Gastroesophageal sphincter (tissue), 4 donors: ENCODE results near the gene CTSA. TPM values are rescaled to one million over a fixed set of nuclear protein-coding genes. Genes with fewer than 3 reads are reported as not detected.

Source experiments
- ATAC-seq: fragments of 150-250 bp; one replicate; pipeline ENCODE4 v1.9.1; 2016; ENCODE audit warnings: mild to moderate bottlenecking, moderate library complexity
- H3K27ac ChIP-seq, 4 donors: fragments of 200-600 bp; sonication (generic) in 3 of 4; 1 replicate in 3 of 4; 2 replicates in 1 of 4; pipeline ENCODE4 v1.5.1; 2016 to 2019
- H3K27me3 ChIP-seq: fragments of 200-600 bp; sonication (generic); one replicate; pipeline ENCODE4 v1.5.1; 2019
- H3K36me3 ChIP-seq, 2 donors: fragments of 200-600 bp; sonication (generic); one replicate each; pipeline ENCODE4 v1.5.1; 2019; ENCODE audit warnings: control low read depth in 1 of 2
- H3K4me1 ChIP-seq, 3 donors: fragments of 200-600 bp; sonication (generic); 1 replicate in 2 of 3; 2 replicates in 1 of 3; pipeline ENCODE4 v1.5.1; 2016 to 2019; ENCODE audit warnings: control low read depth in 2 of 3
- H3K4me3 ChIP-seq, 2 donors: fragments of 200-600 bp; sonication (generic); one replicate each; pipeline ENCODE4 v1.5.1; 2019; ENCODE audit warnings: mild to moderate bottlenecking in 1 of 2, moderate library complexity in 1 of 2
- H3K9me3 ChIP-seq, 3 donors: fragments of 200-600 bp; sonication (generic); one replicate each; pipeline ENCODE4 v1.5.1; 2017 to 2019; ENCODE audit warnings: control low read depth in 2 of 3
- EP300 ChIP-seq: sonication (generic); formaldehyde crosslinking; IDR thresholded peaks from one replicate; pipeline ENCODE4 v1.6.1; 2017; ENCODE audit warnings: antibody characterized with exemption, mild to moderate bottlenecking
- POLR2A ChIP-seq, 2 donors: fragments of 450-650 bp; IDR thresholded peaks; one replicate each; pipeline ENCODE4 v1.6.1; 2017; ENCODE audit warnings: antibody characterized with exemption in 2 of 2, mild to moderate bottlenecking in 2 of 2, moderate library complexity in 1 of 2
- POLR2AphosphoS5 ChIP-seq: sonication (generic); formaldehyde crosslinking; IDR thresholded peaks from one replicate; pipeline ENCODE4 v1.6.1; 2017; ENCODE audit warnings: antibody characterized with exemption
- whole genome bisulfite sequencing, 2 donors: methylation state at CpG; one replicate each; pipeline ENCODE4 v1.1.5; 2018; ENCODE audit warnings: low coverage in 1 of 2; 5-methylcytosine and 5-hydroxymethylcytosine counted together
- total RNA-seq, 4 donors: library from RNA; depleted of rRNA; stranded (reverse); fragments of >200 nt; gene quantifications; one replicate each; pipeline ENCODE4 v1.1.0, GENCODE V29; 2016
- TF ChIP-seq, protein P1 (sequence below), 4 experiments: fragments of 200-600 bp in 2 of 4; fragments of 450-650 bp in 2 of 4; sonication (generic) in 1 of 4; IDR thresholded peaks; one replicate each; pipeline ENCODE4 v1.5.1; 2017 to 2019; ENCODE audit warnings: antibody characterized with exemption in 4 of 4, mild to moderate bottlenecking in 2 of 4, moderate library complexity in 2 of 4

The CTSA gene
- total RNA-seq, 4 donors from 2014 or later = 36.4 to 73.0 (median 56.6) TPM

DNA sequence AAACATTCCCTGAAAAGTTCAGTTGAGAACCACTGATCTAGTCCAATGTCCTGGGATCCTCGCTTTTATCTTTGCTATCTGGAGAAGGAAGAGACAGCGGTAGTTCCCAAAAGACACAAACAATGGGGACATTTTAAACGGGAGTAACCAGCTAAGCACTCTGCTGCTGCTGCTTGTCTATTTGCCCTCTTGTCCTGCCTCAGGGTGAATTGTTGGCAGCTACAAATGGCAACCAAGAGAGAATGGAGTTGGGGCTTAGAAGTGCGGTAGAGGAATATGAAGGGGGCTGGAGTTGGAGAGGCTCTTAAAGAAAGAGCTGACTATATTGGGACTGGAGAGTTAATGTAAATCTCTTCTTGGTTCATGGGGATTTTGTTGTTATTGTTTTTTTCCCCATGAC, 16.6 kb upstream of the CTSA start:
- no peaks in the 10 kb centered on the region for H3K4me1 ChIP-seq

DNA sequence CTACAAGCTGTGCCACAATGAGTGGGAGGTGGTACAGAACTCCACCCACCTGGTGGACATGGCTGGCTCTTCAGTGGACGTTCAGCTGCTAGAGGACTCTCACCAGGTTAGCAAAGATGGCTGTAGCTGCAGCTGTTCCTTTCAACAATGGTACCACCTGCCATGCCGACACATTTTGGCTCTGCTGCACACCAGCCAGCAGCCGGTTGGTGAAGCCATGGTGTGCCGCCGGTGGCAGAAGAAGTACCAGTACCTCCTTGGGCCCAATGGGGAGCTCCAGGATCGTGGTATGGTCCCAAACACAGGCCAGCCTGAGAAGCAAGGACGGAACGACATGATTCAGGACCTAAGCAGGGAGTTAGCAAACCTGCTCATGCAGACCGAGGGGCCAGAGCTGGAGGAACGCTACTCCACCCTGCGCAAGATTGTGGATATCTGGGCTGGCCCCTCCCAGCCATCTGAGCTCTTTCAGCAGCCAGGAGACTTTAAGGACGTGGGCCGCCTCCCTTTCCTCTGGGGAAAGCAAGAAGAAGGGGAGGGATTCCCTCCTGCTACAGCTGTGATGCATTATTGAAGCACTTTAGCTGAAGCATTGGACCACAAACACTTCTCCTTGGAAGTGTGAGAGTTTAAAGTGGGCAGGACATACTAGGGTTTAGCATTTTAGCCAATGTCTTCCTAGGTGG, 12.9 kb upstream of the CTSA start:
- Histone ChIP-seq H3K27me3 (no peaks in the 10 kb centered on the region), H3K9me3 (no peaks in the 10 kb centered on the region), H3K4me3 (no peak overlapping the region), H3K27ac (peak overlapping the region in 2 of 4 donors; percentile 23 to 57), H3K4me1 (peaks cover 0 to 27% (median 6%) of the 10 kb centered on the region in 3 donors), H3K36me3 (peaks cover 0 to 34% of the 10 kb centered on the region in 2 donors)
- TF ChIP-seq, protein P1, sequence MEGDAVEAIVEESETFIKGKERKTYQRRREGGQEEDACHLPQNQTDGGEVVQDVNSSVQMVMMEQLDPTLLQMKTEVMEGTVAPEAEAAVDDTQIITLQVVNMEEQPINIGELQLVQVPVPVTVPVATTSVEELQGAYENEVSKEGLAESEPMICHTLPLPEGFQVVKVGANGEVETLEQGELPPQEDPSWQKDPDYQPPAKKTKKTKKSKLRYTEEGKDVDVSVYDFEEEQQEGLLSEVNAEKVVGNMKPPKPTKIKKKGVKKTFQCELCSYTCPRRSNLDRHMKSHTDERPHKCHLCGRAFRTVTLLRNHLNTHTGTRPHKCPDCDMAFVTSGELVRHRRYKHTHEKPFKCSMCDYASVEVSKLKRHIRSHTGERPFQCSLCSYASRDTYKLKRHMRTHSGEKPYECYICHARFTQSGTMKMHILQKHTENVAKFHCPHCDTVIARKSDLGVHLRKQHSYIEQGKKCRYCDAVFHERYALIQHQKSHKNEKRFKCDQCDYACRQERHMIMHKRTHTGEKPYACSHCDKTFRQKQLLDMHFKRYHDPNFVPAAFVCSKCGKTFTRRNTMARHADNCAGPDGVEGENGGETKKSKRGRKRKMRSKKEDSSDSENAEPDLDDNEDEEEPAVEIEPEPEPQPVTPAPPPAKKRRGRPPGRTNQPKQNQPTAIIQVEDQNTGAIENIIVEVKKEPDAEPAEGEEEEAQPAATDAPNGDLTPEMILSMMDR (IDR thresholded peaks at IDR 0.05) = no peak
- TF ChIP-seq POLR2AphosphoS5 (no peak), EP300 (no peak), POLR2A (IDR thresholded peaks at IDR 0.05) (no peak)
- 80% methylated on average over 2 of the region's 13 CpGs; no CpG with 5 or more reads in 1 of the 2 donors for WGBS, 2 donors
- ATAC-seq = peak; percentile 46

More for the DNA sequence above, 16.6 kb upstream of the CTSA start:
- no peaks in the 10 kb centered on the region for H3K27me3 ChIP-seq
- H3K36me3 ChIP-seq = peaks cover 0 to 31% of the 10 kb centered on the region in 2 donors
- TF ChIP-seq EP300 = no peak
- TF ChIP-seq POLR2A (IDR thresholded peaks at IDR 0.05) = no peak
- TF ChIP-seq, protein P1 (IDR thresholded peaks at IDR 0.05) = no peak
- TF ChIP-seq POLR2AphosphoS5 = no peak
- no peak overlapping the region for H3K4me3 ChIP-seq
- no peaks in the 10 kb centered on the region for H3K9me3 ChIP-seq
- H3K27ac ChIP-seq = no peak overlapping the region
- no peak for ATAC-seq
- 66 to 77% methylated on average over 3 to 4 of the region's 4 CpGs for WGBS, 2 donors

DNA sequence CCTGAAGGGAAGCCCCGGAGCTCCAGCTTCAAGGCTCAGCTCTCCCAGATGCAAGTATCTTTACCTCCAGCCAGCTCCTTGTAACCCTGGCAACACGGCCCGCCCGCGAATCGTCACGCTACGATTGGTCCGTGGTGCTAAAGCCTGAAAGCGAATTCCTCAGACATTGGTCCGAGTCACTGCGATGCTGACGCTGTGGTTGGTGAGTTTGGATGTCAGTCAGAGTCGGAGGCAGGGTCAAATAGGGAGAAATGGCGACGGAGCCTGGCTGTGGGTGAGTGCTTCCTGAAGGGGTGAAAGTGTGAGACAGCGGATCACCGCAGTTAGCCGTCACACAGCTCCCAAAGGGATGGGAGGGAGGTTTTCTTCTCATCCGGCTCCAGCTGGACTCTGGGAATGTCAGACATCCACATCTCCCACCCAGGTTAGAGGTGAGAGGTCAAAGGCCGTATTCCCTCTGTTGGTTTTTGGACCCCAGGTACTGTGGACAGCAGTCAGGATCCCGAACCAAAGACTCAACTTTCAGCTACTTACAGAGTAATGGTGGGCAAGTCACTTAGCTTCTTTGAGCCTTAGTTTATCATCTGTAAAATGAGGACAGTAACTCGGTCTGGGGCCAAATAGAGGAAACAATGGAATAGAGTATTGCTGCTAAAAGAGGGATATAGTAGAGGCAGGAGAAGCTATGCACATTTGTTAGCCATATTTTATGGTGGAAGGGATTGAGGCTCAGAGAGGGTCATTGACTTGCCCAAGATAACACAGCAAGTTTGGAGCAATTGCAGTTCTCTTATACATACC, 9.9 kb upstream of the CTSA start, which contains the start of gene ZSWIM1:
ZSWIM1 (plus strand) TSS at position 240 of the 801 bp plus-strand sequence. CDS start 1,366 bp downstream, outside the sequence.
- H3K27me3 ChIP-seq = no peaks in the 10 kb centered on the region
- H3K27ac ChIP-seq = peak within 1 kb of the TSS; percentile 88 to 91 (median 90)
- 0 to 1% methylated on average over 10 to 14 of the region's 23 CpGs for WGBS, 2 donors
- TF ChIP-seq EP300 = no peak
- peak; percentile 67 for TF ChIP-seq POLR2AphosphoS5
- TF ChIP-seq, protein P1 (IDR thresholded peaks at IDR 0.05) = peak in 1 of 4 experiments; percentile 6
- TF ChIP-seq POLR2A (IDR thresholded peaks at IDR 0.05) = peak; percentile 53
- H3K4me1 ChIP-seq = peaks cover 0 to 47% (median 6%) of the 10 kb centered on the region in 3 donors
- H3K4me3 ChIP-seq = peak within 1 kb of the TSS; percentile 59 to 93
- H3K36me3 ChIP-seq = peaks cover 0 to 64% of the 10 kb centered on the region in 2 donors
- peak; percentile 99 for ATAC-seq
- H3K9me3 ChIP-seq = no peaks in the 10 kb centered on the region

DNA sequence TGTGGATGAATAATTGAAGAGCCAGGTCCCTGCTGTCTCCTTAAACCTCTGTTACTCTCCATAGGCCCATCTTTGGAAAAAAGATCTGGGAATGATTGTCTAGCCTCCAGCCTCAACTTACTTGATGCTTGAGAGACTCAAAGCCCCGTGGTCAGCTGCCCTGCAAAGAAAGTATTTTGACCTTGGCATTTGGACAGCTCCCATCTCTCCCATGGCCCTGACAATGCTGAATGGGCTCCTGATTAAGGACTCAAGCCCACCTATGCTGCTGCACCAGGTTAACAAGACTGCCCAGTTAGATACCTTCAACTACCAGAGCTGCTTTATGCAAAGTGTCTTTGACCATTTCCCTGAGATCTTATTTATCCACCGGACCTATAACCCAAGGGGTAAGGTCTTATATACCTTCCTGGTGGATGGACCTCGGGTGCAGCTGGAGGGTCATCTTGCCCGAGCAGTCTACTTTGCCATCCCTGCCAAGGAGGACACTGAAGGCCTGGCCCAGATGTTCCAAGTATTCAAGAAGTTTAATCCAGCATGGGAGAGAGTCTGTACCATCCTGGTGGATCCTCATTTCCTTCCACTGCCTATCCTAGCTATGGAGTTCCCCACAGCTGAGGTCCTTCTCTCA, 8.6 kb upstream of the CTSA start:
- ATAC-seq = no peak
- Histone ChIP-seq H3K4me1 (peaks cover 0 to 47% (median 6%) of the 10 kb centered on the region in 3 donors), H3K36me3 (peaks cover 0 to 64% of the 10 kb centered on the region in 2 donors), H3K4me3 (no peak overlapping the region), H3K9me3 (no peaks in the 10 kb centered on the region), H3K27me3 (no peaks in the 10 kb centered on the region), H3K27ac (no peak overlapping the region)
- no peak for TF ChIP-seq EP300
- TF ChIP-seq POLR2AphosphoS5 = no peak
- TF ChIP-seq POLR2A (IDR thresholded peaks at IDR 0.05) = no peak
- TF ChIP-seq, protein P1 (IDR thresholded peaks at IDR 0.05) = no peak
- 75 to 100% methylated on average over 1 to 4 of the region's 4 CpGs for WGBS, 2 donors
